Right lobe of liver (tissue), 6 donors: ENCODE results near the gene NSRP1. TPM values are rescaled to one million over a fixed set of nuclear protein-coding genes. Genes with fewer than 3 reads are reported as not detected.
A peak's percentile ranks its signal among the peaks of the same experiment; 100 is the strongest.
"Not testable (repeated sequence)": the region's sequence is repeated elsewhere in the genome, so short reads cannot be mapped to it uniquely, and the experiment has no call there.

Experiments
- ATAC-seq, 4 donors: fragments of 200-7000 bp; cut with Tn5 transposase; one replicate each; pipeline ENCODE4 v1.9.1; 2020; ENCODE audit warnings: mild to moderate bottlenecking in 4 of 4, moderate library complexity in 4 of 4
- DNase-seq, 3 donors: peaks; one replicate each; pipeline ENCODE4 v3.0.0-alpha.2; 2020
- H3K27ac ChIP-seq, 3 donors: fragments of 200-600 bp; one replicate each; pipeline ENCODE4 v1.8.0; 2022
- H3K27me3 ChIP-seq, 2 donors: fragments of 200-600 bp; one replicate each; pipeline ENCODE4 v1.8.0; 2022
- H3K36me3 ChIP-seq, 4 donors: fragments of 200-600 bp; sonication (generic) in 1 of 4; one replicate each; pipeline versions ENCODE4 v1.5.1 to v1.8.0; 2017 to 2022; ENCODE audit warnings: control low read depth in 1 of 4
- H3K4me1 ChIP-seq, 4 donors: fragments of 200-600 bp; sonication (generic) in 1 of 4; one replicate each; pipeline versions ENCODE4 v1.5.1 to v1.8.0; 2017 to 2022; ENCODE audit warnings: control low read depth in 1 of 4
- H3K4me3 ChIP-seq, 3 donors: fragments of 200-600 bp; one replicate each; pipeline ENCODE4 v1.8.0; 2022
- H3K9me3 ChIP-seq, 4 donors: fragments of 200-600 bp; sonication (generic) in 1 of 4; one replicate each; pipeline versions ENCODE4 v1.5.1 to v1.8.0; 2017 to 2022; ENCODE audit warnings: control low read depth in 1 of 4
- CTCF ChIP-seq, 4 donors: fragments of 200-600 bp in 3 of 4; fragments of 450-650 bp in 1 of 4; IDR thresholded peaks; one replicate each; pipeline versions ENCODE4 v1.5.1 to v1.8.0; 2016 to 2022; ENCODE audit warnings: antibody characterized with exemption in 4 of 4, mild to moderate bottlenecking in 2 of 4
- POLR2A ChIP-seq: fragments of 450-650 bp; IDR thresholded peaks from one replicate; pipeline ENCODE4 v1.6.1; 2017; ENCODE audit warnings: antibody characterized with exemption, mild to moderate bottlenecking
- WGBS: methylation state at CpG from one replicate; pipeline ENCODE4 v1.1.6; 2018; ENCODE audit warnings: low coverage, low lambda C conversion rate; ENCODE audit not compliant: insufficient coverage; ENCODE audit errors: missing lambda C conversion rate; 5-methylcytosine and 5-hydroxymethylcytosine counted together
- intact Hi-C, 2 donors: fragments of 100-400 bp; cut with DNase I; formaldehyde crosslinking; loops; one replicate each; pipeline versions ENCODE4 v1.11.2 to v1.14.1; 2022
- total RNA-seq, 6 experiments: library from RNA; depleted of rRNA in 2 of 6; stranded (reverse); fragments of >200 nt in 2 of 6; fragmentation: NEBNext Ultra II Directional in 3 of 6; extraction: Animal tissue kit (Norgen Biotek cat#: 25700) in 3 of 6; gene quantifications; one replicate each; pipeline versions ENCODE4 v1.1.0 to v1.2.4, GENCODE V29; 2016 to 2023
- donor health status: DM: no; HTN: yes; CAD: no.
- donor health status: DM: no; HTN: no; CAD: no.
- donor health status: DM: no; HTN: no; CAD: no.
- donor health status: DM: no; HTN: yes; CAD: no.
- donor health status: DM: no; HTN: yes; CAD: no.

Gene NSRP1
- total RNA-seq, 6 experiments from 2014 or later, result 5.8 to 11.7 (median 8.1) TPM

- ATAC-seq, result peak in 1 of 4 donors; percentile 42
- 13% methylated on average over 8 of the region's 10 CpGs for WGBS
- Histone ChIP-seq H3K36me3 (peaks cover 0 to 8% (median 0%) of the 10 kb centered on the region in 4 donors), H3K27me3 (no peaks in the 10 kb centered on the region), H3K4me3 (peak overlapping the region; percentile 62 to 77 (median 72)), H3K27ac (peak overlapping the region; percentile 92 to 96 (median 94)), H3K9me3 (no peaks in the 10 kb centered on the region), H3K4me1 (peaks cover 0 to 19% (median 4%) of the 10 kb centered on the region in 4 donors)
- intact Hi-C loops, result no loop called here
- TF ChIP-seq CTCF (IDR thresholded peaks at IDR 0.05), result no peak
- TF ChIP-seq POLR2A, result no peak
- no peak for DNase-seq
These were observed 313 bp upstream of the NSRP1 start for GRCh38 chr17:30116345-30116660.

- WGBS, result 31% methylated on average over 5 of the region's 5 CpGs
- Histone ChIP-seq H3K27ac (peak overlapping the region; percentile 92 to 96 (median 94)), H3K9me3 (no peaks in the 10 kb centered on the region), H3K36me3 (peaks cover 0 to 8% (median 0%) of the 10 kb centered on the region in 4 donors), H3K4me3 (peak overlapping the region; percentile 62 to 77 (median 72)), H3K4me1 (peaks cover 0 to 19% (median 4%) of the 10 kb centered on the region in 4 donors), H3K27me3 (no peaks in the 10 kb centered on the region)
- no peak for DNase-seq
- ATAC-seq, result no peak
- TF ChIP-seq POLR2A (no peak), CTCF (IDR thresholded peaks at IDR 0.05) (no peak)
- intact Hi-C loops, result no loop called here
These were observed 1.1 kb downstream of the NSRP1 start for GRCh38 chr17:30117675-30118081.

- WGBS, result 100% methylated on average over 6 of the region's 7 CpGs
- H3K9me3 ChIP-seq, DNase-seq, intact Hi-C loops, H3K27me3 ChIP-seq, ATAC-seq, H3K4me3 ChIP-seq, H3K27ac ChIP-seq, H3K36me3 ChIP-seq: not testable (repeated sequence)
- peaks cover 0 to 19% (median 4%) of the 10 kb centered on the region in 4 donors for H3K4me1 ChIP-seq
These were observed 2.0 kb downstream of the NSRP1 start for GRCh38 chr17:30118635-30119034.

- DNase-seq, result no peak
- 95% methylated on average over 4 of the region's 4 CpGs for WGBS
- H3K27me3 ChIP-seq, result no peaks in the 10 kb centered on the region
- no peak overlapping the region for H3K4me3 ChIP-seq
- peaks cover 0 to 13% (median 3%) of the 10 kb centered on the region in 4 donors for H3K36me3 ChIP-seq
- no peak for TF ChIP-seq CTCF (IDR thresholded peaks at IDR 0.05)
- no peak for TF ChIP-seq POLR2A
- intact Hi-C loops, result loop anchor here in 1 of 2 donors (10.0 kb wide), 1 partner anchor 150 kb away; no protein-coding TSS in a partner anchor
- no peaks in the 10 kb centered on the region for H3K9me3 ChIP-seq
- ATAC-seq, result no peak
- peaks cover 0 to 3% (median 0%) of the 10 kb centered on the region in 4 donors for H3K4me1 ChIP-seq
- no peak overlapping the region for H3K27ac ChIP-seq
These were observed 7.7 kb downstream of the NSRP1 start for GRCh38 chr17:30124273-30124796.

- Histone ChIP-seq H3K9me3 (no peaks in the 10 kb centered on the region), H3K27ac (no peak overlapping the region), H3K4me3 (no peak overlapping the region), H3K36me3 (peaks cover 0 to 6% (median 3%) of the 10 kb centered on the region in 4 donors), H3K27me3 (no peaks in the 10 kb centered on the region), H3K4me1 (peaks cover 0 to under 1% (median 0%) of the 10 kb centered on the region in 4 donors)
- ATAC-seq (no peak), DNase-seq (no peak)
- 100% methylated on average over 1 of the region's 1 CpG for WGBS
- intact Hi-C loops, result loop anchor here in 1 of 2 donors (10.0 kb wide), 1 partner anchor 55 kb away; no protein-coding TSS in a partner anchor
- TF ChIP-seq POLR2A (no peak), CTCF (IDR thresholded peaks at IDR 0.05) (no peak)
These were observed 13.5 kb downstream of the NSRP1 start for GRCh38 chr17:30130121-30130520.
